IMR-90 (cell line): ENCODE results near the gene BPTF. TPM values are rescaled to one million over a fixed set of nuclear protein-coding genes. Genes with fewer than 3 reads are reported as not detected.

ENCODE experiments used
- ATAC-seq: fragments of 200-7000 bp; cut with Tn5 transposase; 2 replicates; pipeline ENCODE4 v1.9.1; 2020; ENCODE audit warnings: low read depth, mild to moderate bottlenecking, moderate library complexity
- BruUV-seq: library from RNA; stranded (reverse); fragments of 400-500 nt; replicated peaks from 2 replicates; lab custom pipeline; 2021; lab: Mats Ljungman, UMichigan
- CTCF ChIA-PET: fragments of 300-600 bp; formaldehyde crosslinking; extraction: SDS; loops from one replicate; lab custom pipeline; 2021; ENCODE audit warnings: antibody characterized with exemption; lab: Yijun Ruan, JAX
- POLR2A ChIA-PET: fragments of 300-600 bp; sonication (Branson Sonifier 250); formaldehyde crosslinking; loops from one replicate; lab custom pipeline; 2022; ENCODE audit warnings: antibody characterized with exemption; ENCODE audit not compliant: unreplicated experiment; lab: Charles Lee
- DNase-seq: peaks from one replicate; pipeline ENCODE4 v3.0.0; 2013
- H2AFZ ChIP-seq: replicated peaks from 2 replicates; pipeline ENCODE3; 2013; ENCODE audit warnings: low read length, mild to moderate bottlenecking; ENCODE audit not compliant: poor library complexity
- H2AK5ac ChIP-seq: 2 replicates; pipeline ENCODE4 v1.6.1; 2013; ENCODE audit warnings: low read depth, low read length, inconsistent platforms
- H2AK9ac ChIP-seq: replicated peaks from 2 replicates; pipeline ENCODE3; 2013; ENCODE audit warnings: mild to moderate bottlenecking, low read depth, low read length, moderate library complexity; ENCODE audit not compliant: poor library complexity
- H2BK120ac ChIP-seq: 2 replicates; pipeline ENCODE4 v1.6.1; 2013; ENCODE audit warnings: low read depth, low read length, inconsistent platforms
- H2BK15ac ChIP-seq: 3 replicates; pipeline ENCODE4 v1.6.1; 2013; ENCODE audit warnings: low read depth, low read length, inconsistent platforms
- H2BK20ac ChIP-seq: 2 replicates; pipeline ENCODE4 v1.6.1; 2013; ENCODE audit warnings: low read depth, mild to moderate bottlenecking, inconsistent platforms, low read length, moderate library complexity
- H2BK5ac ChIP-seq: 2 replicates; pipeline ENCODE4 v1.6.1; 2013; ENCODE audit warnings: mild to moderate bottlenecking, low read depth, low read length, inconsistent platforms; ENCODE audit not compliant: poor library complexity, severe bottlenecking
- H3K14ac ChIP-seq: replicated peaks from 2 replicates; pipeline ENCODE4 v1.6.1; 2013; ENCODE audit warnings: low read depth, low read length, inconsistent platforms
- H3K18ac ChIP-seq: 2 replicates; pipeline ENCODE4 v1.6.1; 2013; ENCODE audit warnings: low read depth, low read length, control low read depth
- H3K23ac ChIP-seq: 2 replicates; pipeline ENCODE4 v1.6.1; 2013; ENCODE audit warnings: low read depth, low read length, inconsistent platforms
- H3K27ac ChIP-seq: 2 replicates; pipeline ENCODE4 v1.5.1; 2013; ENCODE audit warnings: mild to moderate bottlenecking, control low read depth, low read length; ENCODE audit not compliant: insufficient read depth
- H3K27me3 ChIP-seq: 2 replicates; pipeline ENCODE4 v1.6.1; 2013; ENCODE audit warnings: low read length; ENCODE audit not compliant: control insufficient read depth, insufficient read depth
- H3K36me3 ChIP-seq: 2 replicates; pipeline ENCODE4 v1.6.1; 2013; ENCODE audit warnings: low read length, mixed read lengths; ENCODE audit not compliant: control insufficient read depth, insufficient read depth
- H3K4ac ChIP-seq: 2 replicates; pipeline ENCODE4 v1.6.1; 2013; ENCODE audit warnings: low read depth, low read length, inconsistent platforms
- H3K4me1 ChIP-seq: 2 replicates; pipeline ENCODE4 v1.6.1; 2013; ENCODE audit warnings: low read length, mixed read lengths; ENCODE audit not compliant: control insufficient read depth, insufficient read depth
- H3K4me2 ChIP-seq: 2 replicates; pipeline ENCODE4 v1.6.1; 2013; ENCODE audit warnings: low read depth, mild to moderate bottlenecking, control low read depth, low read length, moderate library complexity
- H3K4me3 ChIP-seq: 2 replicates; pipeline ENCODE4 v1.5.1; 2013; ENCODE audit warnings: low read depth, mild to moderate bottlenecking, control low read depth, low read length, moderate library complexity; ENCODE audit not compliant: insufficient read depth
- H3K56ac ChIP-seq: 2 replicates; pipeline ENCODE4 v1.6.1; 2013; ENCODE audit warnings: low read length, inconsistent platforms; ENCODE audit not compliant: insufficient read depth; ENCODE audit errors: extremely low read depth
- H3K79me1 ChIP-seq, 2 experiments: 2 replicates each; pipeline ENCODE4 v1.6.1; 2013; ENCODE audit warnings: low read length in 2 of 2, inconsistent platforms in 1 of 2, low read depth in 1 of 2
- H3K9ac ChIP-seq: 2 replicates; pipeline ENCODE4 v1.6.1; 2013; ENCODE audit warnings: low read depth, low read length, control low read depth
- H3K9me1 ChIP-seq: 2 replicates; pipeline ENCODE4 v1.6.1; 2013; ENCODE audit warnings: low read length, inconsistent platforms; ENCODE audit not compliant: insufficient read depth
- H3K9me3 ChIP-seq: 2 replicates; pipeline ENCODE4 v1.6.1; 2013; ENCODE audit warnings: low read length; ENCODE audit not compliant: control insufficient read depth, insufficient read depth
- H4K20me1 ChIP-seq: 2 replicates; pipeline ENCODE4 v1.6.1; 2013; ENCODE audit warnings: low read length, inconsistent platforms; ENCODE audit not compliant: insufficient read depth
- H4K5ac ChIP-seq: 2 replicates; pipeline ENCODE4 v1.6.1; 2013; ENCODE audit warnings: mild to moderate bottlenecking, low read depth, low read length, control low read depth
- H4K8ac ChIP-seq, 2 experiments: 2 replicates each; pipeline ENCODE4 v1.6.1; 2013; ENCODE audit warnings: low read depth in 2 of 2, low read length in 2 of 2, control low read depth in 1 of 2, inconsistent platforms in 1 of 2
- H4K91ac ChIP-seq: 2 replicates; pipeline ENCODE4 v1.6.1; 2013; ENCODE audit warnings: low read depth, low read length, inconsistent platforms; ENCODE audit not compliant: insufficient read depth
- CEBPB ChIP-seq: IDR thresholded peaks from 2 replicates; pipeline ENCODE4 v1.6.1; 2012; ENCODE audit warnings: low read depth, low read length, improper control_type of control experiment
- MXI1 ChIP-seq: IDR thresholded peaks from 2 replicates; pipeline ENCODE4 v1.6.1; 2012; ENCODE audit warnings: low read depth, mild to moderate bottlenecking, low read length, moderate library complexity, borderline replicate concordance
- WGBS, 2 experiments: methylation state at CpG; one replicate each; pipeline versions ENCODE4 v1.1.5 to v1.1.7; 2013; ENCODE audit warnings: missing lambda C conversion rate in 2 of 2; ENCODE audit not compliant: insufficient read length in 1 of 2; ENCODE audit errors: extremely low coverage in 2 of 2; 5-methylcytosine and 5-hydroxymethylcytosine counted together
- dilution Hi-C: fragments of 300-500 bp; cut with HindIII; formaldehyde crosslinking; loops from one replicate; pipeline ENCODE4 v1.14.3; 2018; ENCODE audit warnings: low sequenced_read_pairs; ENCODE audit not compliant: unreplicated experiment
- in situ Hi-C: fragments of 300-500 bp; cut with MboI; formaldehyde crosslinking; loops from 3 replicates; pipeline ENCODE4 v1.14.3; 2019; ENCODE audit warnings: low sequenced_read_pairs, inconsistent platforms, mixed read lengths
- intact Hi-C: fragments of 100-400 bp; cut with micrococcal nuclease; formaldehyde crosslinking; loops from 2 replicates; pipeline ENCODE4 v1.10.0; 2022
- polyA plus RNA-seq, 3 experiments: library from polyadenylated mRNA; depleted of rRNA; stranded (reverse); fragments of >200 nt; gene quantifications; 2 replicates each; pipeline ENCODE4 v1.2.3, GENCODE V29; 2012; ENCODE audit warnings: low replicate concordance in 1 of 3
- total RNA-seq: library from RNA; depleted of rRNA; stranded (reverse); fragments of >200 nt; gene quantifications from 2 replicates; pipeline ENCODE4 v1.2.3, GENCODE V29; 2012

Gene BPTF
- total and polyA plus RNA-seq, 2 of the 4 experiments (the other 2 are of a cell fraction): 32.3 to 35.7 TPM

GRCh38 chr17:67931227-67931626 is 105.9 kb downstream of the BPTF start:
- Histone ChIP-seq H3K56ac (no peak overlapping the region), H2AFZ (no peak overlapping the region), H3K27ac (no peak overlapping the region), H3K27me3 (no peaks in the 10 kb centered on the region), H2BK20ac (no peak overlapping the region), H4K20me1 (no peaks in the 10 kb centered on the region), H3K9me1 (no peaks in the 10 kb centered on the region), H4K5ac (no peak overlapping the region), H3K4me2 (no peak overlapping the region), H2BK15ac (no peak overlapping the region), H3K9me3 (no peaks in the 10 kb centered on the region), H2AK9ac (no peak overlapping the region), H4K8ac (no peak overlapping the region), H3K4ac (no peak overlapping the region), H2BK5ac (no peak overlapping the region), H2AK5ac (no peak overlapping the region), H3K79me1 (no peaks in the 10 kb centered on the region; a peak in 1 of 4 replicates), H3K4me1 (no peaks in the 10 kb centered on the region), H2BK120ac (no peak overlapping the region), H3K14ac (no peak overlapping the region), H3K23ac (no peak overlapping the region), H3K36me3 (peaks cover 53% of the 10 kb centered on the region), H3K9ac (no peak overlapping the region), H3K18ac (no peak overlapping the region), H3K4me3 (no peak overlapping the region), H4K91ac (no peak overlapping the region)
- POLR2A ChIA-PET: no interaction called here
- WGBS, 2 experiments: no CpG with 5 or more reads among the region's 5 CpGs
- DNase-seq: no peak
- in situ Hi-C loops (no loop called here), dilution Hi-C loops (no loop called here), intact Hi-C loops (no loop called here)
- CTCF ChIA-PET: no interaction called here
- BruUV-seq: no TSS peak
- ATAC-seq: no peak
- no peak for TF ChIP-seq MXI1
- TF ChIP-seq CEBPB: peak; percentile 61
